Ovary (tissue), 9 donors: ENCODE data around the gene TLE7. TPM values are rescaled to one million over a fixed set of nuclear protein-coding genes. Genes with fewer than 3 reads are reported as not detected.

ENCODE experiments used
- DNase-seq, 5 donors: peaks; one replicate each; pipeline ENCODE4 v3.0.0-alpha.2; 2019 to 2020
- H3K27ac ChIP-seq, 2 donors: fragments of 200-600 bp; one replicate each; pipeline versions ENCODE4 v1.5.1 to v1.8.0; 2019 to 2022
- H3K27me3 ChIP-seq: fragments of 200-600 bp; one replicate; pipeline ENCODE4 v1.8.0; 2022
- H3K36me3 ChIP-seq: fragments of 200-600 bp; sonication (generic); one replicate; pipeline ENCODE4 v1.5.1; 2019
- H3K4me1 ChIP-seq: one replicate; pipeline ENCODE4 v1.8.1; 2013; ENCODE audit warnings: mild to moderate bottlenecking, moderate library complexity; ENCODE audit not compliant: insufficient read depth
- H3K4me3 ChIP-seq: fragments of 200-600 bp; sonication (generic); one replicate; pipeline ENCODE4 v1.5.1; 2017
- H3K9me3 ChIP-seq, 2 donors: fragments of 200-600 bp in 1 of 2; sonication (generic) in 1 of 2; one replicate each; pipeline versions ENCODE4 v1.5.1 to v1.8.1; 2013 to 2019; ENCODE audit warnings: mild to moderate bottlenecking in 1 of 2, moderate library complexity in 1 of 2
- EP300 ChIP-seq: sonication (generic); formaldehyde crosslinking; IDR thresholded peaks from one replicate; pipeline ENCODE4 v1.6.1; 2017; ENCODE audit warnings: antibody characterized with exemption
- POLR2A ChIP-seq: fragments of 450-650 bp; IDR thresholded peaks from one replicate; pipeline ENCODE4 v1.6.1; 2017; ENCODE audit warnings: antibody characterized with exemption, mild to moderate bottlenecking, moderate library complexity
- WGBS, 3 donors: extraction: QIAGEN DNeasy Blood & Tissue Kit in 1 of 3; methylation state at CpG; one replicate each; pipeline versions ENCODE4 v1.1.5 to v1.1.7; 2013 to 2017; 5-methylcytosine and 5-hydroxymethylcytosine counted together
- intact Hi-C, 4 donors: fragments of 100-400 bp; cut with DNase I; formaldehyde crosslinking; loops; one replicate each; pipeline versions ENCODE4 v1.11.0 to v1.15.1; 2022 to 2023
- polyA plus RNA-seq, 2 donors: library from polyadenylated mRNA; stranded (reverse); fragments of 200-250 nt in 1 of 2; fragments of 350-450 nt in 1 of 2; fragmentation: Illumina TruSeq in 1 of 2; extraction: RNeasy Lipid Tissue Mini Kit (QIAGEN cat#74804) in 1 of 2; gene quantifications; one replicate each; pipeline ENCODE4 v1.2.3, GENCODE V29; 2013 to 2014
- total RNA-seq, 7 donors: library from RNA; depleted of rRNA in 2 of 7; stranded (reverse); fragments of >200 nt in 2 of 7; fragmentation: NEBNext Ultra II Directional in 3 of 7; extraction: Animal tissue kit (Norgen Biotek cat#: 25700) in 3 of 7; gene quantifications; one replicate each; pipeline versions ENCODE4 v1.1.0 to v1.2.4, GENCODE V29; 2016 to 2023
- TF ChIP-seq, protein P1 (sequence below), 3 donors: fragments of 450-650 bp in 2 of 3; fragments of 200-600 bp in 1 of 3; IDR thresholded peaks; one replicate each; pipeline versions ENCODE4 v1.5.1 to v1.8.0; 2016 to 2022; ENCODE audit warnings: antibody characterized with exemption in 3 of 3, mild to moderate bottlenecking in 1 of 3
- donor health status: DM: no; HTN: no; CAD: no; lungs with moderate emphysema.
- donor health status: DM: no; HTN: no; CAD: no.
- donor health status: Bipolar disorder and iron deficiency.
- donor health status: DM: yes; HTN: yes; CAD: no.
- donor health status: DM: no; HTN: no; CAD: no.
- donor health status: DM: yes; HTN: yes; CAD: no.

TLE7 gene
- total and polyA plus RNA-seq, 9 donors, result 0.10 TPM; not detected in 8

DNA sequence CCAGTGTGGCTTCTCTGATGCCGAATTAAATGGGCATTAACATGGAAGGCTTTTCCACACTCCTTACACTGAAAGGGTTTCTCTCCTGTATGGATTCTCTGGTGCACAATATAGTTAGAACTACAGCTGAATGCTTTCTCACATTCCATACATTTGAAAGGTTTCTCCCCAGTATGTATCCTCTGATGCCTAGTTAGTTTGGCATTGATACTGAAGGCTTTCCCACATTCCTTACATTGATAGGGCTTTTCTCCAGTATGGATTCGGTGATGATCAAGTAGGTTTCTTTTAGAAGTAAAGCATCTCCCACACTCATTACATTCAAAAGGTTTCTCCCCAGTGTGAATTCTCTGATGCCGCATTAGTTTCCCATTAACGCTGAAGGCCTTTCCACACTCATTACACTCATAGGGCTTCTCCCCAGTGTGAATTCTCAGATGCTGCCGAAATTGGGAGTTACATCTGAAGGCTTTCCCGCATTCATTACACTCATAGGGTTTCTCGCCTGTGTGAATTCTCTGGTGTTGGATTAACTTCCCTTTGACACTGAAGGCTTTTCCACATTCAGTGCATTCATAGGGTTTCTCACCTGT is 6.5 kb upstream of the TLE7 start:
- H3K27me3 ChIP-seq, result no peaks in the 10 kb centered on the region
- H3K4me1 ChIP-seq, result no peaks in the 10 kb centered on the region
- WGBS, 3 donors, result 98% methylated on average over 7 of the region's 7 CpGs
- no peak overlapping the region for H3K27ac ChIP-seq
- H3K9me3 ChIP-seq, result peaks cover 33 to 67% of the 10 kb centered on the region in 2 donors
- H3K36me3 ChIP-seq, result peaks cover 6% of the 10 kb centered on the region
- intact Hi-C loops, result no loop called here
- no peak for DNase-seq
- TF ChIP-seq EP300 (no peak), POLR2A (no peak)
- TF ChIP-seq, protein P1, sequence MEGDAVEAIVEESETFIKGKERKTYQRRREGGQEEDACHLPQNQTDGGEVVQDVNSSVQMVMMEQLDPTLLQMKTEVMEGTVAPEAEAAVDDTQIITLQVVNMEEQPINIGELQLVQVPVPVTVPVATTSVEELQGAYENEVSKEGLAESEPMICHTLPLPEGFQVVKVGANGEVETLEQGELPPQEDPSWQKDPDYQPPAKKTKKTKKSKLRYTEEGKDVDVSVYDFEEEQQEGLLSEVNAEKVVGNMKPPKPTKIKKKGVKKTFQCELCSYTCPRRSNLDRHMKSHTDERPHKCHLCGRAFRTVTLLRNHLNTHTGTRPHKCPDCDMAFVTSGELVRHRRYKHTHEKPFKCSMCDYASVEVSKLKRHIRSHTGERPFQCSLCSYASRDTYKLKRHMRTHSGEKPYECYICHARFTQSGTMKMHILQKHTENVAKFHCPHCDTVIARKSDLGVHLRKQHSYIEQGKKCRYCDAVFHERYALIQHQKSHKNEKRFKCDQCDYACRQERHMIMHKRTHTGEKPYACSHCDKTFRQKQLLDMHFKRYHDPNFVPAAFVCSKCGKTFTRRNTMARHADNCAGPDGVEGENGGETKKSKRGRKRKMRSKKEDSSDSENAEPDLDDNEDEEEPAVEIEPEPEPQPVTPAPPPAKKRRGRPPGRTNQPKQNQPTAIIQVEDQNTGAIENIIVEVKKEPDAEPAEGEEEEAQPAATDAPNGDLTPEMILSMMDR (IDR thresholded peaks at IDR 0.05), result no peak
- H3K4me3 ChIP-seq, result no peak overlapping the region

DNA sequence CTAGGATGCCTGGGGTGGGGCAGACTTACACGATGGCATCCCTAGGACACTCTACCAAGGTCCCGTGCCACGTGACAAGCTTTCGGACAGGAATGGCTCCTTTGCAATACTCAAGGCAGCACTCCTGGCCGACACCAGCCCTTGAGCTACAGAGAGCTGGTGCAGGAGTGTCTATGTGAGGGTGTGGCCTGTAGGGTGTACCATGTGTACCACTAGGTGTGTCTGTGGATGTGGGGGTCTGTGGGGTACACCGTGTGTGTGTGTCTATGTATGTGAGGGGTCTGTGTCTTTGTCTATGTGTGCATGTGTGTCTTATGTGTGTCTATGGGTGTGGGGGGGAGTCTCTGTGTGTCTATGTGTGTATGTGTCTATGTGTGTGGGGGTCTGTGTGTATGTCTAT is 1.9 kb upstream of the TLE7 start:
- Histone ChIP-seq H3K4me3 (no peak overlapping the region), H3K4me1 (no peaks in the 10 kb centered on the region), H3K36me3 (no peaks in the 10 kb centered on the region), H3K9me3 (peaks cover 17 to 25% of the 10 kb centered on the region in 2 donors), H3K27ac (no peak overlapping the region), H3K27me3 (no peaks in the 10 kb centered on the region)
- TF ChIP-seq, protein P1 (IDR thresholded peaks at IDR 0.05), result no peak
- TF ChIP-seq POLR2A (no peak), EP300 (no peak)
- intact Hi-C loops, result loop anchor here in 1 of 4 donors (5.0 kb wide), 1 partner anchor 814 kb away; no protein-coding TSS in a partner anchor
- DNase-seq, result no peak
- 90 to 93% (median 93%) methylated on average over 6 of the region's 6 CpGs for WGBS, 3 donors

DNA sequence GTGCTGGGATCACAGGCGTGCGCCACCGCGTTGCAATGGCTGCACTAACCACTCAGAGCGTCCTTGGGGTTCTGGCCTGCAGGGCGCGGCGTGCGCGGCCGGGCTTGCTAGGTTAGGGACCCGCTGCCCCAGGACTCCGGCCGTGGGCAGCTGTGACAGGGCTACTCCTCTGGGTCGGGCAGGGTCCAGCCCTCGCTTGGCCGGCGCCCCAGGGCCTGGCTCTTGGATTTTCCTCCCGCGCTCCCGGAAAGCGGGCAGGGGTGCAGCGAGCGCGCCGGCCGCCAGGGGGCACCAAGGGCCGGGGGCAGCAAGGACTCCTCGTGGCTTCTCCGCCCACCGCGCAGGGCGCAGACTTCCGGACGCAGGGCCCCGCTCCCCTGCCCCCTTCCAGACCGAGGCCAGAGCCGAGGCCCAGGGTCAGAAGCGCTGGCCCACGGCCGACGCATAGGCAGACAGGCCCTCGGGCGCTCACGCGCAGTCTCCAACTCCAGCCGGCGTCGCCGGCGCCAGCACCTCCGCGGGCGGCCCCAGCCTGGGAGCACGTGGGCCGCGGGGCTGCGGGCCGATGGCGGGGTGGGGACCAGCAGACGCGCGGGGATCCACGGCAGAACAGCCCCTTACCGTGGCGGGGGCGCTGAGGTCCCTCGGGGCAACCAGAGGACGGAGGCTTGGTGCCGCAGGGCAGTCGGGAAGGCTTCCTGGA is 355 bp downstream of the TLE7 start:
- no peak overlapping the region for H3K27ac ChIP-seq
- peaks cover 2 to 14% of the 10 kb centered on the region in 2 donors for H3K9me3 ChIP-seq
- intact Hi-C loops, result loop anchor here in 1 of 4 donors (5.0 kb wide), 1 partner anchor 816 kb away; no protein-coding TSS in a partner anchor
- no peaks in the 10 kb centered on the region for H3K36me3 ChIP-seq
- no peak for DNase-seq
- H3K4me1 ChIP-seq, result no peaks in the 10 kb centered on the region
- no peak for TF ChIP-seq POLR2A
- TF ChIP-seq, protein P1 (IDR thresholded peaks at IDR 0.05), result no peak
- TF ChIP-seq EP300, result no peak
- H3K4me3 ChIP-seq, result no peak overlapping the region
- 28 to 41% (median 30%) methylated on average over 49 to 71 of the region's 71 CpGs for WGBS, 3 donors
- H3K27me3 ChIP-seq, result no peaks in the 10 kb centered on the region

DNA sequence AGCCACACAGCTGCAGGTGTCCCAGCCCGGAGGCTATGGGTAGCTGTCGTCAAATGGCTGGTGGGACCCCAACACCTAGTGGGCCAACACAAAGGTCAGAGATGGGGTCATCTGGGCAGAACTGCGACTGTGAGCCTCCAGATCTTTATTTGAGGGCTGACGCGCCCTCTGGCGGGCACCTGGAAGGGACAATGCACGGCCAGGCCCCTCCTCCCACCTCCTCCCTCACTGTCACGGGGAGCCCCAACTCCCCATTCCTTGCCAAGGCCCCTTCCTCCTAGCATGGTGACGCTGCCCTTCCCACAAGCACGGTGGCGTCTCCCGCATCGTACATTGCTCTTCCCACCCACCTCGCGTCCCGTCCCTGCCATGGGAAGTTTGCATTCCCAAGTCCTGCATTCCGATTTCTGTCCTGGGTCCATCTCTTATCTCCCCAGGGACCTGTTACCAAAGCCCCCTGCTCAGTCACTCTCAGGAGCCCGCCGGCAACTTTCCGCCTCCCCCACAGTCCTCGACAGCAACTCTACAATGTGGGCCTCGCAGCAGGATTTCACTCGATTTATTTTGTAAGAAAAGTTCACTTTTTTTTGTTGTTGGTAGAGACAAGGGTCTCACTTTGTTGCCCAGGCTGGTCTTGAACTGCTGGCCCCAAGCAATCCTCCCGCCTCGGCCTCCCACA is 1.0 kb downstream of the TLE7 start:
- H3K27ac ChIP-seq, result no peak overlapping the region
- TF ChIP-seq POLR2A (no peak), EP300 (no peak)
- TF ChIP-seq, protein P1 (IDR thresholded peaks at IDR 0.05), result no peak
- DNase-seq, result no peak
- H3K4me3 ChIP-seq, result no peak overlapping the region
- H3K36me3 ChIP-seq, result no peaks in the 10 kb centered on the region
- no peaks in the 10 kb centered on the region for H3K27me3 ChIP-seq
- no peaks in the 10 kb centered on the region for H3K4me1 ChIP-seq
- 66 to 69% (median 68%) methylated on average over 25 of the region's 25 CpGs for WGBS, 3 donors
- intact Hi-C loops, result loop anchor here in 1 of 4 donors (5.0 kb wide), 1 partner anchor 816 kb away; no protein-coding TSS in a partner anchor
- peaks cover 2 to 9% of the 10 kb centered on the region in 2 donors for H3K9me3 ChIP-seq
